ENCODE measurements around the gene GNB4.

- TF ChIP-seq CTCF (IDR thresholded peaks at IDR 0.05) (no peak), POLR2A (IDR thresholded peaks at IDR 0.05) (no peak)
These were observed 48.3 kb downstream of the GNB4 start for GRCh38 chr3:179402963-179403362.

All from esophagus squamous epithelium (tissue), 4 donors.